Gastroesophageal sphincter (tissue), 4 donors: ENCODE results near the gene SLC38A1. TPM values are rescaled to one million over a fixed set of nuclear protein-coding genes. Genes with fewer than 3 reads are reported as not detected.

Experiments
- ATAC-seq: fragments of 150-250 bp; one replicate; pipeline ENCODE4 v1.9.1; 2016; ENCODE audit warnings: mild to moderate bottlenecking, moderate library complexity
- H3K27ac ChIP-seq, 4 donors: fragments of 200-600 bp; sonication (generic) in 3 of 4; 1 replicate in 3 of 4; 2 replicates in 1 of 4; pipeline ENCODE4 v1.5.1; 2016 to 2019
- H3K27me3 ChIP-seq: fragments of 200-600 bp; sonication (generic); one replicate; pipeline ENCODE4 v1.5.1; 2019
- H3K36me3 ChIP-seq, 2 donors: fragments of 200-600 bp; sonication (generic); one replicate each; pipeline ENCODE4 v1.5.1; 2019; ENCODE audit warnings: control low read depth in 1 of 2
- H3K4me1 ChIP-seq, 3 donors: fragments of 200-600 bp; sonication (generic); 1 replicate in 2 of 3; 2 replicates in 1 of 3; pipeline ENCODE4 v1.5.1; 2016 to 2019; ENCODE audit warnings: control low read depth in 2 of 3
- H3K4me3 ChIP-seq, 2 donors: fragments of 200-600 bp; sonication (generic); one replicate each; pipeline ENCODE4 v1.5.1; 2019; ENCODE audit warnings: mild to moderate bottlenecking in 1 of 2, moderate library complexity in 1 of 2
- H3K9me3 ChIP-seq, 3 donors: fragments of 200-600 bp; sonication (generic); one replicate each; pipeline ENCODE4 v1.5.1; 2017 to 2019; ENCODE audit warnings: control low read depth in 2 of 3
- CTCF ChIP-seq, 4 experiments: fragments of 200-600 bp in 2 of 4; fragments of 450-650 bp in 2 of 4; sonication (generic) in 1 of 4; IDR thresholded peaks; one replicate each; pipeline ENCODE4 v1.5.1; 2017 to 2019; ENCODE audit warnings: antibody characterized with exemption in 4 of 4, mild to moderate bottlenecking in 2 of 4, moderate library complexity in 2 of 4
- EP300 ChIP-seq: sonication (generic); formaldehyde crosslinking; IDR thresholded peaks from one replicate; pipeline ENCODE4 v1.6.1; 2017; ENCODE audit warnings: antibody characterized with exemption, mild to moderate bottlenecking
- POLR2A ChIP-seq, 2 donors: fragments of 450-650 bp; IDR thresholded peaks; one replicate each; pipeline ENCODE4 v1.6.1; 2017; ENCODE audit warnings: antibody characterized with exemption in 2 of 2, mild to moderate bottlenecking in 2 of 2, moderate library complexity in 1 of 2
- POLR2AphosphoS5 ChIP-seq: sonication (generic); formaldehyde crosslinking; IDR thresholded peaks from one replicate; pipeline ENCODE4 v1.6.1; 2017; ENCODE audit warnings: antibody characterized with exemption
- WGBS, 2 donors: methylation state at CpG; one replicate each; pipeline ENCODE4 v1.1.5; 2018; ENCODE audit warnings: low coverage in 1 of 2; 5-methylcytosine and 5-hydroxymethylcytosine counted together
- total RNA-seq, 4 donors: library from RNA; depleted of rRNA; stranded (reverse); fragments of >200 nt; gene quantifications; one replicate each; pipeline ENCODE4 v1.1.0, GENCODE V29; 2016

The SLC38A1 gene
- total RNA-seq, 4 donors from 2014 or later, result 175 to 273 (median 195) TPM

- H3K27me3 ChIP-seq, result peaks cover 7% of the 10 kb centered on the region
- H3K4me1 ChIP-seq, result peaks cover 10 to 78% (median 12%) of the 10 kb centered on the region in 3 donors
- no peaks in the 10 kb centered on the region for H3K9me3 ChIP-seq
- H3K4me3 ChIP-seq, result peak overlapping the region in 1 of 2 donors; percentile 63
- TF ChIP-seq EP300, result no peak
- no peak for TF ChIP-seq POLR2AphosphoS5
- TF ChIP-seq POLR2A (IDR thresholded peaks at IDR 0.05), result no peak
- TF ChIP-seq CTCF (IDR thresholded peaks at IDR 0.05), result no peak
- peak overlapping the region; percentile 89 to 95 (median 91) for H3K27ac ChIP-seq
- ATAC-seq, result no peak
- no peaks in the 10 kb centered on the region for H3K36me3 ChIP-seq
Observed at GRCh38 chr12:46265102-46265501, 3.7 kb downstream of the SLC38A1 start.

GRCh38 chr12:46264057-46264456 is 4.8 kb downstream of the SLC38A1 start:
- TF ChIP-seq CTCF (IDR thresholded peaks at IDR 0.05), result no peak
- no peak for TF ChIP-seq EP300
- no peak for TF ChIP-seq POLR2AphosphoS5
- no peak for TF ChIP-seq POLR2A (IDR thresholded peaks at IDR 0.05)
- Histone ChIP-seq H3K4me3 (peak overlapping the region in 1 of 2 donors; percentile 5), H3K36me3 (no peaks in the 10 kb centered on the region), H3K27ac (peak overlapping the region; percentile 44 to 91 (median 82)), H3K9me3 (no peaks in the 10 kb centered on the region), H3K27me3 (peaks cover under 1% of the 10 kb centered on the region), H3K4me1 (peaks cover 8 to 76% (median 15%) of the 10 kb centered on the region in 3 donors)
- 40 to 58% methylated on average over 1 of the region's 1 CpG for WGBS, 2 donors
- no peak for ATAC-seq

GRCh38 chr12:46263140-46264016 is 5.5 kb downstream of the SLC38A1 start:
- Histone ChIP-seq H3K9me3 (no peaks in the 10 kb centered on the region), H3K27ac (peak overlapping the region; percentile 44 to 91 (median 82)), H3K36me3 (no peaks in the 10 kb centered on the region), H3K4me1 (peaks cover 8 to 77% (median 15%) of the 10 kb centered on the region in 3 donors), H3K27me3 (no peaks in the 10 kb centered on the region), H3K4me3 (peak overlapping the region in 1 of 2 donors; percentile 5)
- no peak for ATAC-seq
- TF ChIP-seq POLR2AphosphoS5 (no peak), CTCF (IDR thresholded peaks at IDR 0.05) (peak; percentile 17 to 51 (median 38))
- 79 to 86% methylated on average over 6 of the region's 6 CpGs for WGBS, 2 donors

GRCh38 chr12:46261646-46262045 is 7.2 kb downstream of the SLC38A1 start:
- Histone ChIP-seq H3K4me1 (peaks cover 8 to 93% (median 17%) of the 10 kb centered on the region in 3 donors), H3K9me3 (no peaks in the 10 kb centered on the region), H3K27ac (peak overlapping the region; percentile 78 to 83 (median 79)), H3K36me3 (no peaks in the 10 kb centered on the region), H3K27me3 (no peaks in the 10 kb centered on the region), H3K4me3 (no peak overlapping the region)
- no peak for ATAC-seq
- no peak for TF ChIP-seq POLR2A (IDR thresholded peaks at IDR 0.05)
- TF ChIP-seq POLR2AphosphoS5, result no peak
- TF ChIP-seq CTCF (IDR thresholded peaks at IDR 0.05), result no peak
- no peak for TF ChIP-seq EP300
- WGBS, 2 donors, result 32 to 74% methylated on average over 2 of the region's 2 CpGs
